GM12874 (cell line): ENCODE data around the gene CSRP1.

Experiments
- CTCF ChIP-seq: IDR thresholded peaks from 2 replicates; pipeline ENCODE4 v1.5.1; 2011; ENCODE audit warnings: low read depth, mild to moderate bottlenecking, control low read depth, low read length, moderate library complexity; ENCODE audit not compliant: insufficient read depth

CSRP1 gene

GRCh38 chr1:201481761-201482493, 25.0 kb downstream of the CSRP1 start:
- TF ChIP-seq CTCF, result peak; percentile 90

DNA sequence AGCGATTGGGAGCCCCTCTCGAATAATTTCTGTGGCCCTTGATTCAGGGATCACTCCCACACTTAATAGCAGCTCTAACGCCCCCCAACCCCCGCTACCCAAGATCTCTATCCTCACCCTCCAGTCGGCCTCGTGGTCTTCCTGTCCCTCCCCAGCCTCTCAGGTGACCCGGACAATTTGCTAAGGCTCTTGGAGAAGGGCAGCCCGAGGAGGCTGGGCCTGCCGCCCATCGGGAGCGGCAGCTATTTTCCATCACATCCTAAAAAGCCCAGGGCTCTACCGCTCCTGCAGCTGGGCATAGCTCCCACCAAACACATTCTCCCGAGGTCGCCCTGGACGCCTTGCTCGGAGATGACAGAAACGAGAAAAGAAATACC, 25.9 kb downstream of the CSRP1 start:
- no peak for TF ChIP-seq CTCF

DNA sequence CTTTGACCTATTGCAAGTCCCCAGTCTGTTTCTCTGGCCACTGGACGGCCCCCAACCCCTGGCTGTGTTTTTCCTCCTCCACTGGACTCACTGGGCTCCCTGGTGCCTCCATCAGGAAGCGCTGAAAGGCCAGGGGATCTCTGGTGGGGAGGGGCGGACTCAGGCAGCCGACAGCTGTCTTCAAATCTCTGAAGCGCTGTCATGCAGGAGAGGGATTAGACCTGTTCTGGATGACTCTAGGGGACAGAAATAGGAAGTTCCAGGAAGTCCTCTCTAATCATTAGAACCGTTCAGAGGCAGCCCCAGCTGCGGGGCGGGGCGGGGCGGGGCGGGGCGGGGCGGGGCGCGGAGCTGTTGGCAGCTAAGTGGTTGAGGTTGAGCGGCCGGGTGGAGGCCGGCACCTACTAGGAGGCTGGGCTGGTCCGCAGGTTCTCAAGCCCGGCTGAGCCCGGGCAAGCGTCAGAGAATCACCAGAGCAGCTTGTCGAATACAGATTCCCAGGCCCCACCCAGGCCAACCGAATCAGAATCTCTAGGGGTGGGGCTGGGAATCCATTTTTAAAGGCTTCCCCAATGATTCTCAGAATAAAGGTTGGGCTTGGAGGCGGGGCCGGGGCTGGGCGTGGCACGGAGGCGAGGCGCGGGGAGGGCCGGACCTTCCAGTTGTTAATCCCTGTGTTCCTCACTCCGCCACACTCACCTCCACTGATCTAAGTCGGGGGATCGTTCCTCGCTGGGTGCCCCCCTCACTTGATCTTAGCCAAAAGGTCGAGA, 26.5 kb downstream of the CSRP1 start:
- TF ChIP-seq CTCF, result no peak

DNA sequence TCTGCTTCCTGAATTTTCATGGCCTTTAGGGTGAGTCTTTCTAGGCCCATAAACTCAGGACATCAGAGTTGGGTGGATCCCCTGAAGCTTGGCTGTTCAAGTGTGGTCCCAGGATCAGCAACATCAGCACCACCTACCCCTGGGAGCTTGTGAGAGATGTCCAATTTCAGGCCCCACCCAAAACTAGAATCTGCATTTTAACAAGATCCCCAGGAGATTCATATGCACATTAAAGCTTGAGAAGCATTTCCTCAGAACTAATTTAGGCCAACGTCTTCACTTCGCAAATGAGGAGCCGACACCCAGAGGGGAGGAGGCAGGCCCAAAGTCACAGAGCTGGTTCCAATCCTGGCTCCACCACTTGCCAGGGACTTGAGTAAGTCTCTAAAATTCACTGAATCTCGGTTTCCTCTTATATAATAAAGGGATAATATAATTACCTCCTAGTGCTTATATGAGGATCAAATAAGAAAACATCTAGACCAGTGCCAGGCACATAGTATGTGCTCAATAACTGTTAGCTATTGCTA, 27.7 kb downstream of the CSRP1 start:
- TF ChIP-seq CTCF, result no peak

DNA sequence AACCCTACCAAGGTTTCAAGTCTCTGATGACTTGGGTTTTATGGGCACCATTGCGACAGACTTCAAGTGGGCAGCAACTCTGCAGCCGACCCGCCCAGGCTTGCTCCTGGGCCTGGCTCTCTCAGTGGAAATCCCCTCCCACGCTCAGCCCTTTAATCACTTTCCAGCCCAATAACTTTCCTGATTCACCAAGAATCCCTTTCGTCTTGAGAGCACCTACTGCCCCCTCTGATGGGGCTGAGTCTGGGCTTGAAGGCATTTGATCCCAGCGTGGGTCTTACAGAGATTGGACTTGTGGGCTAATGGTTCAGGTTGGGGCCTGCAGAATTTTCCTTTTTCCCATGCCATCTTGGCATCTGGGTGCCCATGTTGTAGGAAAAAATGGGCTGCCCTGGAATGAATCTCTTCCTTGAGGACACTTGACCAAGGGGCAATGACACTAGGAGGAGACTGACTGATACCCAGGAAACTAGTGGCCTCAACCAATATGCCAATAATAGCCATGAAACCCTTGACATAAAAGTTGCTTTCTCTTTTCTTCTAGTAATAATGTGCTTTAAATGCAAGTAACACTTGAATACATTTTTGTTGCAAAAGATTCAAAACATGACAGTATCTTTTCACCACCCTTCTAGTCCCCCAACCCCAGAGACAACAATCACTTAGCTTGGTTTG, 30.1 kb downstream of the CSRP1 start:
- TF ChIP-seq CTCF, result no peak

DNA sequence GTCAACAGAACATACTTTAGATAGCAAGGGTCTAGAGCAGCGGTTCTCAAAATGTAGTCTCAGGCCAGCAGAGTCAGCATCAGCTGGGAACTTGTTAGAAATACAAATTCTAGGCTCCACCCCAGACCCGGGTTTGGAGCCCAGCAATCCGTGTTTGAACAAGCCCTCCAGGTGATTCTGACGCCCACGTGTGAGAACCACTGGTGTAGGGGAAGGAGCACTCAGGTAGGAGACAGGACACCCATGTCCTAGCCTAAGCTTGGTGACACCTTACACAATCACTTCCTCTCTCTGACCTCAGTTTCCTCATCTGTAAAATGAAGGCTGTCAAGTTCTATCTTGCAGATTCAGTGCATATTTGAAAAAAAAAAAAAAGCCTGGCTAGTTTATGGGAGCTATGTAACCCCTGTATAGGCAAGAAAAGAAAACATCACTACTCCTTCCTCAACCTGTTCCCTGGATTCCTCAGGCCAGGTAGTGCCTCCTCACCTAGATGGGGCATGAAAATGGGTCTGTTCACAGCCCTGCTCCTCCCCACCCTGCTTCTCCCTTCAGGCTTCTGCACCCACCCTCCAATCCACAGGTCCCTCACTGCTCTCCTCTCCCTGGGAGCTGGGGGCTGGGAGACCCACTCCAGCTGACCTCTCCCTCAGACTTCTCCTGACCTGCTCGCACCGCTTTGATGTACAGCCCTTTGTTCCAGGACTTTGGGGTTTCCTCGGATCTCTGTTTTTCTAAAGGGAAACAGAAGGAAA, 30.8 kb downstream of the CSRP1 start:
- no peak for TF ChIP-seq CTCF
